ENCODE data around the gene ZNF710.

GRCh38 chr15:89975482-89976245 is 25.5 kb upstream of the ZNF710 start:
- TF ChIP-seq EZH2 (IDR thresholded peaks at IDR 0.05; ENCODE audit: borderline replicate concordance, low read depth, low read length, poor library complexity, severe bottlenecking) = no peak
- TF ChIP-seq, protein P1, sequence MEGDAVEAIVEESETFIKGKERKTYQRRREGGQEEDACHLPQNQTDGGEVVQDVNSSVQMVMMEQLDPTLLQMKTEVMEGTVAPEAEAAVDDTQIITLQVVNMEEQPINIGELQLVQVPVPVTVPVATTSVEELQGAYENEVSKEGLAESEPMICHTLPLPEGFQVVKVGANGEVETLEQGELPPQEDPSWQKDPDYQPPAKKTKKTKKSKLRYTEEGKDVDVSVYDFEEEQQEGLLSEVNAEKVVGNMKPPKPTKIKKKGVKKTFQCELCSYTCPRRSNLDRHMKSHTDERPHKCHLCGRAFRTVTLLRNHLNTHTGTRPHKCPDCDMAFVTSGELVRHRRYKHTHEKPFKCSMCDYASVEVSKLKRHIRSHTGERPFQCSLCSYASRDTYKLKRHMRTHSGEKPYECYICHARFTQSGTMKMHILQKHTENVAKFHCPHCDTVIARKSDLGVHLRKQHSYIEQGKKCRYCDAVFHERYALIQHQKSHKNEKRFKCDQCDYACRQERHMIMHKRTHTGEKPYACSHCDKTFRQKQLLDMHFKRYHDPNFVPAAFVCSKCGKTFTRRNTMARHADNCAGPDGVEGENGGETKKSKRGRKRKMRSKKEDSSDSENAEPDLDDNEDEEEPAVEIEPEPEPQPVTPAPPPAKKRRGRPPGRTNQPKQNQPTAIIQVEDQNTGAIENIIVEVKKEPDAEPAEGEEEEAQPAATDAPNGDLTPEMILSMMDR (conservative IDR thresholded peaks at IDR 0.05; ENCODE audit: low read depth, low read length) = no peak

Measured in A673 (cell line).